ENCODE measurements around the gene MRPS31. TPM values are rescaled to one million over a fixed set of nuclear protein-coding genes. Genes with fewer than 3 reads are reported as not detected.

The MRPS31 gene
- total and polyA plus RNA-seq, 10 of the 15 experiments (the other 5 are each of a cell fraction or from before 2014, with no cell fraction given), result 20.3 to 60.9 (median 43.1) TPM

GRCh38 chr13:40772765-40773473 lies 1.9 kb upstream of the MRPS31 start:
- Histone ChIP-seq H3K27me3 (replicated peaks in 1 of 2; ENCODE audit: control insufficient read depth in 2 of 2, insufficient read depth in 2 of 2, low read length in 1 of 2) (no peaks in the 10 kb centered on the region), H2AFZ (ENCODE audit: control insufficient read depth, low read depth, low read length) (no peak overlapping the region), H3K9ac (ENCODE audit: control insufficient read depth, insufficient read depth, low read length) (no peak overlapping the region), H3K79me2 (ENCODE audit: control insufficient read depth, insufficient read depth, low read length) (peaks cover 18% of the 10 kb centered on the region), H3K9me3 (replicated peaks; ENCODE audit: control insufficient read depth, insufficient read depth, low read length) (no peaks in the 10 kb centered on the region), H3K4me1 (ENCODE audit: control insufficient read depth, insufficient read depth, low read length) (peaks cover 14% of the 10 kb centered on the region), H3K27ac (ENCODE audit: control insufficient read depth, insufficient read depth) (no peak overlapping the region), H4K20me1 (ENCODE audit: control insufficient read depth, insufficient read depth) (no peaks in the 10 kb centered on the region), H3K4me2 (ENCODE audit: control insufficient read depth, insufficient read depth) (no peak overlapping the region), H3K36me3 (ENCODE audit: control insufficient read depth in 2 of 2, insufficient read depth in 2 of 2, low read length in 1 of 2) (0 out of 4 replicates have a peak, but pooled peaks cover 0 to 2% of the 10 kb centered on the region in 2 experiments), H3K4me3 (no peak overlapping the region)
- ChIA-PET SMC1A (ENCODE audit: uncharacterized antibody, unreplicated experiment) (interaction anchor here (1.6 kb wide), 1 partner anchor 105 kb away, joined by 3 read pairs; no protein-coding TSS in a partner anchor), RAD21 (ENCODE audit: unreplicated experiment) (no interaction called here), CTCF (interaction anchor here (1.5 kb wide), 1 partner anchor 704 kb away, joined by 4 read pairs; no protein-coding TSS in a partner anchor), POLR2A (no interaction called here)
- intact Hi-C loops (cut with micrococcal nuclease; ENCODE audit: unreplicated experiment), result loop anchor here (10.0 kb wide), 1 partner anchor 988 kb away; no protein-coding TSS in a partner anchor
- WGBS (ENCODE audit: insufficient coverage, insufficient replicate concordance, low lambda C conversion rate, missing lambda C conversion rate), result 100% methylated on average over 6 of the region's 6 CpGs
- TF ChIP-seq FOXM1 (IDR thresholded peaks at IDR 0.05; ENCODE audit: low read depth, low read length) (no peak), ELK1 (IDR thresholded peaks at IDR 0.05; ENCODE audit: low read depth, low read length) (no peak), TCF7 (IDR thresholded peaks at IDR 0.05; ENCODE audit: borderline replicate concordance) (no peak), HSF1 (IDR thresholded peaks at IDR 0.05; ENCODE audit: low read depth, low read length) (no peak), DPF2 (IDR thresholded peaks at IDR 0.05) (no peak), IRF4 (IDR thresholded peaks at IDR 0.05; ENCODE audit: low read depth, low read length) (no peak), E2F4 (IDR thresholded peaks at IDR 0.05; ENCODE audit: low read depth, low read length) (no peak)
- no peak for FAIRE-seq
- no peak for ATAC-seq
- BruUV-seq (replicated peaks), result no TSS peak
- in situ Hi-C loops (cut with MboI), result no loop called here
- DNase-seq (ENCODE audit: low read depth, low spot score), result no peak
